ENCODE data around the gene PCDH1.
A peak's percentile ranks its signal among the peaks of the same experiment; 100 is the strongest.
"Not testable (repeated sequence)": the region's sequence is repeated elsewhere in the genome, so short reads cannot be mapped to it uniquely, and the experiment has no call there.

PCDH1 gene

GRCh38 chr5:141878186-141878710 is at the start of gene PCDH1:
Gene PCDH1, minus strand, starts transcription at chr5:141878410. Its CDS starts 148 bp downstream, at chr5:141878262.
- no peak for DNase-seq

- DNase-seq: no peak
Observed at GRCh38 chr5:141926434-141926833, 48.2 kb upstream of the PCDH1 start.

DNA sequence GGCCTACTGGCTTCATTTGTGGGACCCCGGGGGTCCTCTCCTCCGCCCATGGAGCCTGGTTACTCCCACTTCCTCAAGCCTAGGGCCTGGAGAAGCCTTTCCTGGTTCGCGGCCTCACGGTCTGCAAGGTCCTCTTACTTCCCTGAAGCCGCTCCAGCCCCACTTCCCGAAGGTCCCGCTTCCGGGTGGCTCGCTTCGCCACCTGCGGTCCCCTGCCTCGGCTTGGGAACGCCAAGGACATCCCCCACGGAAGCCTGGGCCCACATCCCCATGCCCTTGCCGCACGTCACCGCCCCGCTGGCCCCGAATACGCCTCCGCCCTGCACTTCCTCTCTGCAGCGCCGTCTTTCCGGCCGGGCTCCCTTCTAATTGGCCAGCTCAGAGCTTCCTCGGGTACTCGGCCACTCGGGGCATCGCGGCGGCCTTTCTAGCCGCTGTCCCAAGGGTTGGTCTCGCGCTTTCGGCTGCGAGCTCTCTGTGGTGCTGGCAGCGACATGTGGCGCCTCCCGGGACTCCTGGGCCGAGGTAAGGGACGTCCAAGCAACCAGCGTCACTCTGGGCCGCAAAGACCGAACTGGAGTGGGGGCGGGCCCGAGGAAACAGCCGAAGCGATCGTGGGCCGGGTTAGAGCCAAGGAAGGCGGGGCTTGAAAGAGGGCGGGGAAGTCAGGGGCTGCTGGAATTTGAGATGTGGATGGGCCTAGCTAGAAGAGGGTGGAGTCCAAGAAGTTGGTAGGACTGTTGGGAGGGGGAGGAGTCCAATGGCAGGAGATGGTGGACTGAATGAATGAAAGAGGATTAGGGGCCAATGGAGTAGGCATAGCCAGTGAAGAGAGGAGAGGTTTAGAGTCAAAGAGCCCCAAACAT is 45.5 kb upstream of the PCDH1 start, which contains the start of gene DELE1:
DELE1 (plus strand) TSS at position 424 of the 866 bp plus-strand sequence; CDS start at position 495, 71 bp downstream.
- DNase-seq: peak; percentile 63

DNA sequence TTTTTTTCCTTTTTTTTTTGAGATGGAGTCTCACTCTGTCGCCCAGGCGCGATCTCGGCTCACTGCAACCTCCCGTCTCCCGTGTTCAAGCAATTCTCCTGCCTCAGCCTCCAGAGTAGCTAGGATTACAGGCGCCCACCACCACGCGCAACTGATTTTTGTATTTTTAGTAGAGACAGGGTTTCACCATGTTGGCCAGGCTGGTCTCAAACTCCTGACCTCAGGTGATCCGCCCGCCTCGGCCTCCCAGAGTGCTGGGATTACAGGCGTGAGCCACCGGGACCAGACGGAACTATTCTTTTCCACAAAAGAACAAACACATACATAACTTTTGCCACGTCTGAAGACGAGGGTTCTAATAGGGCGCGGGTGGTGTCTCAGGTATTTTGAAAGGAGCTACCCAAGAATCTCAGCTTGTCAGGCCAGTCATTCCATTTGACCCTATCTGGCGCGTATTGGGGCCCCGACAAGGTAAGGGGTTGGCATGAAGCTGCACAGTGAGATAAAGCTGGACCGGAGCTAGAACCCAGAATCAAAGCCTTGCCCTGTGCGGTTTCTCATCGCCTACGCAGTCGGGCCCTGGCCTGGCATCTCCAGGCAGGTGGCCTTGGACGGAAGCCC is 44.7 kb upstream of the PCDH1 start:
- not testable (repeated sequence) for DNase-seq

DNA sequence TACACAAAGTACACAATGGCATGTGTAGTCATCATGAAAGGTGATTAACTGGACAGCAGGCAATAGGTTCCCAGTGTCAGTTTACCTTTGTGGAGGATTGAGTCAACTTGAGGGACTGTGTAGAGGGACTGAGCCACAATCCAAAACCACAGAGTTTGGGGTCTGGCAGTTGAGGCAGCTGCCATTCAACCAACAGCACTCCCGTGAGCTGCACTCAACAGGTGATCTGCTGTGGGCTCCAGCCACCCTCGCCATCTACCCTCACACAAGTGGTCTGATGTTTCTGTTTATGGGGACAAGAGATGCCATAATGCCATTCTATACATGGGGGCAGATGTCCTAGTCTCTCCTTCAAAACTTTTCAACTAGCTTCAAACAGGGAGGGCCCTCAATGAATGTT is 42.6 kb upstream of the PCDH1 start:
- DNase-seq: no peak

DNA sequence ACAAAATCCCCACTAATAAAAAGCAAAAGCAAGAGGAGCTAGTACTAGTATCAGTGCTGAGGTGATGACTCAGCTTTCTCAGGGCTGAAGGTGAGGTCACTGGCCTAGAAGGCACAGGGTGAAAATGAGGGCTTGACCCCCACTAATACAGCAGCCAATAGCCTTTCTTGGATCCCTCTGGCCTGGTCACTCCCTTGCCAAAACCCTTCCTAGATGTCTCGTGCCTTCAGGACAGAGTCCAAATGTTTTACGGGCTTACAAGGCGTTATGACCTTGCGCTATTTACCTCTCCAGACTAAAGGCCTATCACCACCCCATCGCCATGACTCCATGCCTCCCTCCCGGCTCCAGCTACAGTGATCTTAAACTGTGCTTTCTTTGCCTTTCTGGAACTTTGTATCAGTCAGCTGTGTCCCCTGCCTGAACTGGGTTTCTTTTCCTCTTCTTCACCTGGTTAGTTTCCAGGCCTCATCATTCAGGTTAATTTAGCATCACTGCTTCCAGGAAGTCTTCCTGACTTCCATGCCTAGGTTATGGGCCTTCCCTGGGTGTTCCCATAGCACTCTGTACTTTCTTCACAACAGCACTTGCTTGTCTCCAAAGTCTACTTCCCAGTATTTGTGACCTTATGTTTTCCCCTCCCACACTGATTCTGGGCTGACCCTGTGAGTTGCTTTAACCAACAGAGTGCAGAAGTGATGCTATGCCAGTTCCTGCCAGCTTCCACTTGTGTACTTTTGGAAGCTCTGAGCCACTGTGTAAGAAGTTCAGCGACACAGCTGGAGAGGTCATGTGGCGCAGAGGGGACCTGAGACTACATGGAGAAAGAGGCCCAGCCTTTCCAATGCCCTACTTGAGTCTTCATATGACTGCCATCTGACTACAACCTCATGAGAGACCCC is 41.3 kb upstream of the PCDH1 start:
- DNase-seq: no peak

- DNase-seq: no peak
Observed at GRCh38 chr5:141917760-141918159, 39.5 kb upstream of the PCDH1 start.

DNA sequence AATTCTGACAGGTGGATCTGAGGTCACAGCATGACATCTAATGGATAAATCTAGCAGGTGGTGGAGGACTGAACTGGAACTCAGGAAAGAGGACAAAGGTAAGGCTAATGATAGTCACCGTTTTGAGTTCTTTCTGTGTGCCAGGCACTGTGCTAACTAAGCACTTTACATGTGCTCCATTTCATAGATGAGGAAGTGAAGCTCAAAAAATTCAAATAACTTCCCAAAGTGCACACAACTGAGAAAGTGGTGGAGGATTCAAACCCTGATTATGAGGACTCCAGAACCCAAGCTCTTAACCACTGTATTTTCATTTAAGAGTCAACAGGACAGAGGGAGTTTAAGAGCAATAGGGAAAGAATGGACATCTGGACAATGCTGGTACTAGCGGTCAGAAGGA is 38.3 kb upstream of the PCDH1 start:
- no peak for DNase-seq

DNA sequence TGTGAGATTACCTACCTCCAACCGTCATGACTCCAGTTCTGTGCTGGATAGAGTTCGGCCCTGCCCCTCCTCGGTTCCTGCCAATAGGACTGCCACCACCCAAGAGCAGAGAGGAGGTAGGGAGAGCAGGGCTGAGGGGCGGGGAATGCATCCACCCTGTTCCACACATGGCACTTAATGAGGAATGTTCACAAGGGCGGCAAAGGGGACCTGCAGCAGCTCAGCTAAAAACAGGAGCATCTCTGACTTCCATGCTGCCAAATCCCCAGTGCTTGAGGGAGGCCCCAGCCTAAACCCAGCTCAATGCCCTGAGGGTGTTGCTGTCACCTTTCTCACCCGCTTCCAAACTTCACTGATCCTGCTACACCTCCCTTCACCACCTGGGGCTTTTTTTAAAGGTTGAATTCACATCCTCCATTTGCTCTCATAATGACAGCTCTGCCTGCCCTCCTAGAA is 37.7 kb upstream of the PCDH1 start:
- DNase-seq: no peak

DNA sequence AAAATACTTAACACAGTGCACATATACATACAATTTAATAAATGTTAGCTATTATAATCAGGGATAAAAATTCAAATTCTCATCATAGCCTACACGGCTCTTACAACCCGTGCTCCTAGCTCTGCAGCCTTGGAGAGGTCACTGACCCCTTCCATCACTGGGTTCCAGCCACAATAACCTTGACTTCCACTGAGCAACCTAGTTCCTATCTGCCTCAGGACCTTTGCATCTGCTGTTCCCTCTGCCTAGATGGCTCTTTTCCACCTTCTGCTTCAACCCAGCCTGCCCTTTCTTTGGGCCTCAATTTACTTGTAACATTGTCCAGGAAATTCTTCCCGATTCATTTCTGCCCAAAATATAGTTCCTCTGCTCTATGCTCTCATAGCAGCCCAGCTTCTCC is 36.6 kb upstream of the PCDH1 start:
- no peak for DNase-seq

DNA sequence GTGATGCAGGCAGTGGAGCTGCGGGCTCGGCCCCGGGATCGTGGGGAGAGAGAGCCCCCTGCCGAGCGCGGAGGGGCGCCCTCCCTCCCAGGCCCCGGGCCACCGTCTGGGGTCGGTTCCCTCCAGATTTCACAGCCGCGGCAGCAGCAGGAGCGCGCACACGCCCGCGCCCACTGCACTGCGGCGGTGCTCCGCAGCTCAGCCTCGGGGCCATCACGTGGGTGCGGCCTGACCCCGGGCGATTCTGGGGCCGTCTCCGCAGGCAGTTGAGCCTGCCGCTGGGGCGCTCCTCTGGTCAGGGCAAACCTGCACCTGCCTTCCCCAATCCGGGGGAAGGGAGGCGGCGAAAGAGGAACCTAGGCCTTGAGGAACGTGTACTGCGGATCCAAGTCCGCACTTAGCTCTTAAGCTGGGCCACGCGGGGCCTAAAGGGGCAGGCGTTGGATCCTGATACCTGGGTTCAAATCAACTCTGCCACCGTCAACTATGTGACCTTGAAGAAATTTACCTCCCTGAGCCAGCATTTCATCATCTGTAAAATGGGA is 36.1 kb upstream of the PCDH1 start:
- DNase-seq: peak; percentile 8

GRCh38 chr5:141913560-141914198 is 35.5 kb upstream of the PCDH1 start:
- DNase-seq: no peak

GRCh38 chr5:141910271-141910673 is 32.1 kb upstream of the PCDH1 start:
- DNase-seq: no peak

DNA sequence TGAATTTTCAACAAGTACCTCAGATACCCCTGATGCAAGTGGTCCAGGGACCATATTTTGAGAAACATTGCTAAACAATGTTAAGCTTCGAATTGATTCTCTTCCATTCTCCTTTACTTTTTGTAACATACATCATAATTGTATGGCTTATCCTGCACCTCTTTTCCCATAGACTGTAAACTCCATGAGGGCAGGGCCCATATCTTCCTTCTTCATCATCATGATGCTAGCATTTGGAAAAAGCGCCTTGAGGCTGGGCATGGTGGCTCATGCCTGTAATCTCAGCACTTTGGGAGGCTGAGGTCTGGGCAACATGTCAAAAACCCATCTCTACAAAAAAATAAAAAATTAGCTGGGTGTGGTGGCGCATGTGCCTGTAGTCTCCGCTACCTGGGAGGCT is 31.0 kb upstream of the PCDH1 start:
- DNase-seq: no peak

- no peak for DNase-seq
Observed at GRCh38 chr5:141908796-141909195, 30.6 kb upstream of the PCDH1 start.

- no peak for DNase-seq
Observed at GRCh38 chr5:141906972-141907371, 28.8 kb upstream of the PCDH1 start.

GRCh38 chr5:141906517-141906916 is 28.3 kb upstream of the PCDH1 start:
- DNase-seq: no peak

GRCh38 chr5:141904551-141904950 is 26.3 kb upstream of the PCDH1 start:
- DNase-seq: no peak

- DNase-seq: no peak
Observed at GRCh38 chr5:141903261-141903660, 25.1 kb upstream of the PCDH1 start.

GRCh38 chr5:141902015-141902814 is 24.0 kb upstream of the PCDH1 start:
- DNase-seq: no peak

DNA sequence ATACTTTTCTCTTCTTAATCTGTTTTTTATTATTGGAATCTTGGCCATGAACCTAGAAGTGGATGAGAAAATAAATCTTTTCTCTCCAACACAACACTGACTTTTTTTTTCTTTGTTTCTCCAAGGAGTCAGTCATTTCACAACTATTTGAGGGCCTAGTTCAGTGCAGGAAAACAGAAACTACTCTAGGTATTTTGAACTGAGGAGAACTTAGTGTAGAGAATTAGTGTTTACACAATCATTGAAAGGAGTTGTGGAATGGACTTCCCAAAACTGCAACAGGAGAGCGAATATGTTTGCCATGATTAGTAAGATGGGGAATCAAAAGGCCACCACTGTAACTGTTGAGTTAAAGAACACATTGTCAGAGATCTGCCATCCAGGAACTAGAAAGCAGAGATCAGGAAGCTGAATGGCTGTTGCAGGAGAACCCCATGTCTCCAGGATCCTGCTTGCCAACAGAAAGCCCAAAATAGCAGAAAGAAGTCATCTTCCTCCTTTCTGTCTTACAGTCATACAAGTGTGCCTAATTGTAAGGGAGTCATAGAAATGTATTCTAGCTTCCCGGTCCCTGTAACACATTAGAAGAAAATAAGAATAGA is 20.3 kb upstream of the PCDH1 start:
- no peak for DNase-seq
